ENCODE results near the gene CHKB.
"Not testable (repeated sequence)": the region's sequence is repeated elsewhere in the genome, so short reads cannot be mapped to it uniquely, and the experiment has no call there.

The CHKB gene

GRCh38 chr22:50582493-50583293, at the start of gene CHKB:
CHKB (minus strand) TSS chr22:50582849; CDS start chr22:50582781, 68 bp downstream.
- DNase-seq = peak; percentile 98

- no peak for DNase-seq
These were observed 47.7 kb upstream of the CHKB start for GRCh38 chr22:50630376-50630775.

GRCh38 chr22:50628543-50629134, 46.0 kb upstream of the CHKB start:
- DNase-seq = no peak

- peak; percentile 75 for DNase-seq
These were observed 45.2 kb upstream of the CHKB start, which contains the start of gene ARSA for GRCh38 chr22:50627642-50628542. ARSA (minus strand) TSS chr22:50628152; CDS start chr22:50627779, 373 bp downstream.

- DNase-seq = no peak
These were observed 44.4 kb upstream of the CHKB start for GRCh38 chr22:50626850-50627641.

GRCh38 chr22:50626314-50626849, 43.7 kb upstream of the CHKB start:
- DNase-seq = no peak

- DNase-seq = no peak
These were observed 43.1 kb upstream of the CHKB start for GRCh38 chr22:50625568-50626313.

- no peak for DNase-seq
These were observed 42.5 kb upstream of the CHKB start for GRCh38 chr22:50625131-50625567.

- DNase-seq = no peak
These were observed 41.9 kb upstream of the CHKB start for GRCh38 chr22:50624347-50625130.

- DNase-seq = peak; percentile 76
These were observed 40.2 kb upstream of the CHKB start for GRCh38 chr22:50622723-50623327.

GRCh38 chr22:50621948-50622722, 39.5 kb upstream of the CHKB start:
- DNase-seq = no peak

- no peak for DNase-seq
These were observed 38.8 kb upstream of the CHKB start for GRCh38 chr22:50621356-50621880.

GRCh38 chr22:50620593-50621355, 38.1 kb upstream of the CHKB start:
- DNase-seq = no peak

GRCh38 chr22:50614296-50614695, 31.6 kb upstream of the CHKB start:
- DNase-seq = not testable (repeated sequence)

GRCh38 chr22:50613291-50613981, 30.8 kb upstream of the CHKB start:
- no peak for DNase-seq

GRCh38 chr22:50612528-50613221, 30.0 kb upstream of the CHKB start:
- no peak for DNase-seq

- DNase-seq = no peak
These were observed 29.5 kb upstream of the CHKB start for GRCh38 chr22:50612168-50612527.
